Placental epithelial cell (primary cell): ENCODE data around the gene BTBD9. TPM values are rescaled to one million over a fixed set of nuclear protein-coding genes. Genes with fewer than 3 reads are reported as not detected.

Experiments
- small RNA-seq: library from RNA; depleted of rRNA; stranded (forward); fragments of <200 nt; gene quantifications from one replicate; pipeline ENCODE3, GENCODE V24; 2012
- total RNA-seq: library from RNA; depleted of rRNA; stranded (reverse); fragments of >200 nt; gene quantifications from 2 replicates; pipeline ENCODE4 v1.2.3, GENCODE V29; 2012

Gene BTBD9
- total RNA-seq = 5.1 and 8.5 TPM in 2 replicates

GRCh38 chr6:38639498-38640215 is at the start of gene BTBD9:
TSS of gene BTBD9 (minus strand) at chr6:38639929.

Small RNA genes within 50 kb of the gene (small RNA-seq; reads per million reads assigned to genes)
- not detected for gene RF00019
- not detected for gene RF00279

Other genes with a start within 250 kb of the BTBD9 start
- 56.1 and 95.4 TPM in 2 replicates for gene GLO1, start 63.2 kb upstream of the BTBD9 start, total RNA-seq
- gene DNAH8, start 75.4 kb upstream of the BTBD9 start, total RNA-seq = under 0.01 TPM in 1 of 2 replicates, not detected in the other